ENCODE data around the gene RNF44. TPM values are rescaled to one million over a fixed set of nuclear protein-coding genes. Genes with fewer than 3 reads are reported as not detected.
"Not testable (repeated sequence)": the region's sequence is repeated elsewhere in the genome, so short reads cannot be mapped to it uniquely, and the experiment has no call there.

RNF44 gene
- total RNA-seq, 2 experiments from 2014 or later, result 61.2 to 164 TPM

DNA sequence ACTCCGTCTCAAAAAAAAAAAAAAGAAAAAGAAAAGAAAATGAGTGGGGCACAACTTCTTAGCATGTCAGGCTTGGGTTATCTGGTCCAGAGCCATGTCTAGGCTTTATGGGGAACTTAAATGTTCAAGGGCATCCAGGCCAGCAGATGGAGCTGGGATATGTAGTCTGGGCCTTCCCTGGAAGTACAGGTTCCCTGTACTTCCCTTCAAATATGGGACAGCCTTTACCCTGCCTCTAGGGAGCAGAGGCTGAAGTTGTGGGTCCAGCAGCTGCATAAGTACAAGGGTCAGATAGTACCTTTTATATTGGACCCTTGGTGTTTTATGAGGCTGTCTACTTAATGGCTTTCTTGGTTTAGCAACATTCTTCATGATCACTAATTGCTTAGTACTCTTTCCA lies 46.9 kb downstream of the RNF44 start:
- no peak overlapping the region for H3K4me2 ChIP-seq (ENCODE audit: low read length)
- BruUV-seq (replicated peaks), result no TSS peak
- no peak overlapping the region for H3K27ac ChIP-seq (ENCODE audit: low read depth, low read length, poor library complexity, severe bottlenecking)
- intact Hi-C loops (cut with micrococcal nuclease; ENCODE audit: unreplicated experiment), result no loop called here
- peaks cover 93% of the 10 kb centered on the region for H3K36me3 ChIP-seq (ENCODE audit: insufficient read depth, low read length)
- no peak overlapping the region for H3K4me3 ChIP-seq (ENCODE audit: low read depth, low read length, poor library complexity, severe bottlenecking)
- DNase-seq (ENCODE audit: low spot score), result no peak
- H3K9me2 ChIP-seq (ENCODE audit: insufficient read depth, low read length), result no peaks in the 10 kb centered on the region
- no peak overlapping the region for H2AFZ ChIP-seq (ENCODE audit: low read length)
- POLR2A ChIA-PET, result interaction anchor here (1.1 to 1.3 kb wide), 2 partner anchors 12 to 26 kb away, joined by 3 read pairs; no protein-coding TSS in a partner anchor
- no peaks in the 10 kb centered on the region for H3K79me2 ChIP-seq (ENCODE audit: insufficient read depth, low read depth, low read length)
- H3K4me1 ChIP-seq (ENCODE audit: insufficient read depth, low read length, poor library complexity, severe bottlenecking), result no peaks in the 10 kb centered on the region
- TF ChIP-seq EZH2phosphoT487 (IDR thresholded peaks at IDR 0.05; ENCODE audit: borderline replicate concordance, low read depth, low read length), result no peak
- TF ChIP-seq, protein P1, sequence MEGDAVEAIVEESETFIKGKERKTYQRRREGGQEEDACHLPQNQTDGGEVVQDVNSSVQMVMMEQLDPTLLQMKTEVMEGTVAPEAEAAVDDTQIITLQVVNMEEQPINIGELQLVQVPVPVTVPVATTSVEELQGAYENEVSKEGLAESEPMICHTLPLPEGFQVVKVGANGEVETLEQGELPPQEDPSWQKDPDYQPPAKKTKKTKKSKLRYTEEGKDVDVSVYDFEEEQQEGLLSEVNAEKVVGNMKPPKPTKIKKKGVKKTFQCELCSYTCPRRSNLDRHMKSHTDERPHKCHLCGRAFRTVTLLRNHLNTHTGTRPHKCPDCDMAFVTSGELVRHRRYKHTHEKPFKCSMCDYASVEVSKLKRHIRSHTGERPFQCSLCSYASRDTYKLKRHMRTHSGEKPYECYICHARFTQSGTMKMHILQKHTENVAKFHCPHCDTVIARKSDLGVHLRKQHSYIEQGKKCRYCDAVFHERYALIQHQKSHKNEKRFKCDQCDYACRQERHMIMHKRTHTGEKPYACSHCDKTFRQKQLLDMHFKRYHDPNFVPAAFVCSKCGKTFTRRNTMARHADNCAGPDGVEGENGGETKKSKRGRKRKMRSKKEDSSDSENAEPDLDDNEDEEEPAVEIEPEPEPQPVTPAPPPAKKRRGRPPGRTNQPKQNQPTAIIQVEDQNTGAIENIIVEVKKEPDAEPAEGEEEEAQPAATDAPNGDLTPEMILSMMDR (conservative IDR thresholded peaks at IDR 0.05; ENCODE audit: low read length), result no peak
- H4K20me1 ChIP-seq (ENCODE audit: insufficient read depth, low read length), result no peaks in the 10 kb centered on the region
- no peaks in the 10 kb centered on the region for H3K9me3 ChIP-seq (ENCODE audit: low read length)
- CTCF ChIA-PET (ENCODE audit: unreplicated experiment), result no interaction called here

- DNase-seq (ENCODE audit: low spot score), result no peak
- no peaks in the 10 kb centered on the region for H3K9me2 ChIP-seq (ENCODE audit: insufficient read depth, low read length)
- no peak overlapping the region for H3K4me3 ChIP-seq (ENCODE audit: low read depth, low read length, poor library complexity, severe bottlenecking)
- H2AFZ ChIP-seq (ENCODE audit: low read length), result no peak overlapping the region
- H3K9me3 ChIP-seq (ENCODE audit: low read length), result no peaks in the 10 kb centered on the region
- ChIA-PET CTCF (ENCODE audit: unreplicated experiment) (interaction anchor here (0.6 kb wide), 1 partner anchor 716 kb away, joined by 3 read pairs; no protein-coding TSS in a partner anchor), POLR2A (interaction anchor here (0.6 to 1.1 kb wide), 3 partner anchors 12 to 60 kb away, joined by 3 to 5 read pairs (median 3); no protein-coding TSS in a partner anchor)
- H4K20me1 ChIP-seq (ENCODE audit: insufficient read depth, low read length), result no peaks in the 10 kb centered on the region
- BruUV-seq (replicated peaks), result no TSS peak
- H3K4me2 ChIP-seq (ENCODE audit: low read length), result no peak overlapping the region
- H3K27ac ChIP-seq (ENCODE audit: low read depth, low read length, poor library complexity, severe bottlenecking), result no peak overlapping the region
- H3K4me1 ChIP-seq (ENCODE audit: insufficient read depth, low read length, poor library complexity, severe bottlenecking), result no peaks in the 10 kb centered on the region
- peaks cover 91% of the 10 kb centered on the region for H3K36me3 ChIP-seq (ENCODE audit: insufficient read depth, low read length)
- intact Hi-C loops (cut with micrococcal nuclease; ENCODE audit: unreplicated experiment), result no loop called here
- H3K79me2 ChIP-seq (ENCODE audit: insufficient read depth, low read depth, low read length), result no peaks in the 10 kb centered on the region
- TF ChIP-seq, protein P1 (conservative IDR thresholded peaks at IDR 0.05; ENCODE audit: low read length), result no peak
- no peak for TF ChIP-seq EZH2phosphoT487 (IDR thresholded peaks at IDR 0.05; ENCODE audit: borderline replicate concordance, low read depth, low read length)
Measured at GRCh38 chr5:176489077-176489476, 48.1 kb downstream of the RNF44 start.

DNA sequence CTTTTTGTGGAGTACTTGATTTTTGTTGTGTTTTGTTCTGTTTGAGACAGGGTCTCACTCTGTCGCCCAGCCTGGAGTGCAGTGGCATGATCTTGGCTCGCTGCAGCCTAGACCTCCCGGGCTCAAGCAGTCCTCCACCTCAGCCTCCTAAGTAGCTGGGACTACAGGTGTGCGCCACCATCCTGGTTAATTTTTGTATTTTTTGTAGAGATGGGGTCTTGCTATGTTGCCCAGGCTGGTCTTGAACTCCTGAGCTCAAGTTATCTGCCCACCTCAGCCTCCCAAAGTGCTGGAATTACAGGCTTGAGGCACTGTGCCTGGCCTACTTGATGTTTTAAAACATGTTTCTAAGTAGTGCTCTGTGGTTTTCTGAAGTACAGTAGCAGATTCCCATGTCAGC lies 50.0 kb downstream of the RNF44 start:
- H3K9me3 ChIP-seq (ENCODE audit: low read length); CTCF ChIA-PET (ENCODE audit: unreplicated experiment); H4K20me1 ChIP-seq (ENCODE audit: insufficient read depth, low read length); H3K9me2 ChIP-seq (ENCODE audit: insufficient read depth, low read length); H3K4me2 ChIP-seq (ENCODE audit: low read length); POLR2A ChIA-PET; H3K4me1 ChIP-seq (ENCODE audit: insufficient read depth, low read length, poor library complexity, severe bottlenecking); H3K4me3 ChIP-seq (ENCODE audit: low read depth, low read length, poor library complexity, severe bottlenecking); intact Hi-C loops (cut with micrococcal nuclease; ENCODE audit: unreplicated experiment); H3K27ac ChIP-seq (ENCODE audit: low read depth, low read length, poor library complexity, severe bottlenecking); DNase-seq (ENCODE audit: low spot score); H3K79me2 ChIP-seq (ENCODE audit: insufficient read depth, low read depth, low read length); H2AFZ ChIP-seq (ENCODE audit: low read length); BruUV-seq (replicated peaks): not testable (repeated sequence)
- peaks cover 90% of the 10 kb centered on the region for H3K36me3 ChIP-seq (ENCODE audit: insufficient read depth, low read length)
